Measurements from ENCODE around the gene KIRREL3. TPM values are rescaled to one million over a fixed set of nuclear protein-coding genes. Genes with fewer than 3 reads are reported as not detected.
"Not testable (repeated sequence)": the region's sequence is repeated elsewhere in the genome, so short reads cannot be mapped to it uniquely, and the experiment has no call there.

The KIRREL3 gene
- total RNA-seq, 1 donor = 0.10 TPM

DNA sequence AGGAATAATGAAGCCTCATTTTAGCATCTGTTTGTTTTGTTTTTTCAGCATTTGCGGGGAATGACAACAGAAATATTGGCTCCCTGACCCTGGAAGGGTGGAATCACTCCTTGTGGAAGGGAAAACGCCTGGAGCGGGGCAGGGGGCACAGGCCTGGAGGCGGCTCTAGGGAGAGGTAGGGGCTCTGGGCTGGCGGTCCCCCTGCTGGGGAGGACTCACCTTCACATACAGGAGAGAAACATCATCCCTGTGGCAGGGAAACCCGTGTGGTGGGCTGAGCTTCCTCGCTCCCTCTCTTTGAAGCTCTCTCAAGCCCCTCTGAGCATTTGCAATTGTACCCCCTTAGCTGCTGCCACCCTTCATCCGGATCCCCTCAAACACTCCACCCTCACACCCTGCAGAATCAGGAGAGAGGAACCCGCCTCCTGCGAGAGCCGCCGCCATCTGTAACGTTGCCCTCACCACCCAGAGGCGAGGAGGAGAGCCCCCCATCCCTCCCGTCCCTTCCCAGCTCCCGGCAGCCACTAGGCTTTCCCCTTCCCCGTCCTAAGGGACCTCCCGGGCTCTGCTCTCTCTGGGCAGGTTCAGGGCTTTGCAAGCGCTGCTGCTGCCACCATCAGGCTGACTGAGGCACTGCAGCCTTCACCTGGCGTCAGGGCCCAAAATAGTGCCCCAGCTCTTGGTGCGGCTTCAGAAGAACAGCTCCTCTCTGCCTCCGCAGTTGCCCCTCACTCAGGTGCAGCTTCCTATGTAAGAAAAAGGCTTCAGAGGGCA is 10.4 kb downstream of the KIRREL3 start:
- Histone ChIP-seq H3K4me1 (ENCODE audit: insufficient read depth, low read length) (no peaks in the 10 kb centered on the region), H3K4me3 (ENCODE audit: low read length) (no peak overlapping the region), H3K9me3 (ENCODE audit: low read depth, low read length) (no peaks in the 10 kb centered on the region), H3K27me3 (ENCODE audit: insufficient read depth, low read length) (no peaks in the 10 kb centered on the region)

GRCh38 chr11:126988655-126989054 is 11.9 kb downstream of the KIRREL3 start:
- H3K27me3 ChIP-seq (ENCODE audit: insufficient read depth, low read length) = no peaks in the 10 kb centered on the region
- no peaks in the 10 kb centered on the region for H3K9me3 ChIP-seq (ENCODE audit: low read depth, low read length)
- H3K4me3 ChIP-seq (ENCODE audit: low read length) = no peak overlapping the region
- H3K4me1 ChIP-seq (ENCODE audit: insufficient read depth, low read length) = no peaks in the 10 kb centered on the region

- no peak overlapping the region for H3K4me3 ChIP-seq (ENCODE audit: low read length)
- H3K4me1 ChIP-seq (ENCODE audit: insufficient read depth, low read length) = no peaks in the 10 kb centered on the region
- H3K27me3 ChIP-seq (ENCODE audit: insufficient read depth, low read length) = no peaks in the 10 kb centered on the region
- no peaks in the 10 kb centered on the region for H3K9me3 ChIP-seq (ENCODE audit: low read depth, low read length)
Observed at GRCh38 chr11:126981635-126982034, 18.9 kb downstream of the KIRREL3 start.

- Histone ChIP-seq H3K4me1 (ENCODE audit: insufficient read depth, low read length) (no peaks in the 10 kb centered on the region), H3K4me3 (ENCODE audit: low read length) (no peak overlapping the region), H3K9me3 (ENCODE audit: low read depth, low read length) (no peaks in the 10 kb centered on the region), H3K27me3 (ENCODE audit: insufficient read depth, low read length) (no peaks in the 10 kb centered on the region)
Observed at GRCh38 chr11:126978911-126979310, 21.7 kb downstream of the KIRREL3 start.

DNA sequence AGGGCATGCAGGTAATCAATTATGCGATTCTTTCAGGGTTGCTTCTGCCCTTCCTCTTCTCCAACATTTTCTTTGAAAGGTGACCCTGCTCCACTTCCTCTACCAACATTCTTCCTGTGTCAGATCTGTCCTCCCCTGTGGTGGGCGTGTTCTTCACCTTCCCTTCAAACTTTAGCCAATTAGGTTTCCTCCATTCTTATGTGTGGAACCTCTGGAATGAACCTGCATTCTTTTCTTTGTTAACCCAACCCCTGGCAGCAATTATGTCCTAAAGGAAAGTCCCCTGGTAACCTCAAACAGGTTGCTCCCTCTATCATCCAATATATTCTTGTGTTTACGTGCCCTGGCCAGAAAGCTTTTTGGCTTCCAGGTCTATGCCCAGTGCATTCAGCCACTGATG is 22.4 kb downstream of the KIRREL3 start:
- H3K27me3 ChIP-seq (ENCODE audit: insufficient read depth, low read length) = no peaks in the 10 kb centered on the region
- no peak overlapping the region for H3K4me3 ChIP-seq (ENCODE audit: low read length)
- no peaks in the 10 kb centered on the region for H3K4me1 ChIP-seq (ENCODE audit: insufficient read depth, low read length)
- no peaks in the 10 kb centered on the region for H3K9me3 ChIP-seq (ENCODE audit: low read depth, low read length)

- no peaks in the 10 kb centered on the region for H3K9me3 ChIP-seq (ENCODE audit: low read depth, low read length)
- H3K4me1 ChIP-seq (ENCODE audit: insufficient read depth, low read length) = no peaks in the 10 kb centered on the region
- H3K4me3 ChIP-seq (ENCODE audit: low read length) = no peak overlapping the region
- peaks cover 8% of the 10 kb centered on the region for H3K27me3 ChIP-seq (ENCODE audit: insufficient read depth, low read length)
Observed at GRCh38 chr11:126973051-126973450, 27.5 kb downstream of the KIRREL3 start.

- H3K9me3 ChIP-seq (ENCODE audit: low read depth, low read length) = no peaks in the 10 kb centered on the region
Observed at GRCh38 chr11:126971305-126971704, 29.3 kb downstream of the KIRREL3 start.

DNA sequence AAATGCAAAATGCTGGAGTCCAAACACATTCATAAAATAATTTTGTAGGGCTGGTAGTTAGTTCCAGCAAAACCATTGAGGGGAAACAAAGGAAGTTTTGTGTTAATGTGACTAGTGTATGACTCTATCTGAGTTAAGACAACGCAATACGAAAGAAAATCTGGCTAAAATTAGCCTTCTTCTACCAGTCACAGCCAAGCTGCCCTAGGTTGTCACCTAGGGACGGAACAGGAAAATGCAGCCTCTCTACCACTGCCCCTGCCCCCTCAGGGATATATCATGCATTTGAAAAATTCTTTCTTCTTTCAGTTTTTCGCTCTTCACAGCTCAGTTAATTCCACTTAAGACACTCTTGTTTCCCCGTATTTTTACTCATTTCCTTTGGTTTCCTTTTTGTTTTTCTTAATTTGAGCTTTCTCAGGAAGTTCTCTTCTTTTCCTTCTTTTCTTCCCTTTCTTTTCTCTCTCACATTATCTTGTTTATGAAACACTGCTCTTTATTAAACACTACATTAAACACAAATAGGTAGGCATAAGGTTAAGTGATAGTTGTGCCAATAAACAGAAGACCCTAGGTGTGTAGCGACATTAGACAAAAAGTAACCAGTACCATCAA is 30.6 kb downstream of the KIRREL3 start:
- Histone ChIP-seq H3K4me1 (ENCODE audit: insufficient read depth, low read length) (no peaks in the 10 kb centered on the region), H3K4me3 (ENCODE audit: low read length) (no peak overlapping the region), H3K27me3 (ENCODE audit: insufficient read depth, low read length) (peaks cover 8% of the 10 kb centered on the region), H3K9me3 (ENCODE audit: low read depth, low read length) (no peaks in the 10 kb centered on the region)

More at GRCh38 chr11:126971305-126971704, 29.3 kb downstream of the KIRREL3 start:
- no peaks in the 10 kb centered on the region for H3K4me1 ChIP-seq (ENCODE audit: insufficient read depth, low read length)
- H3K4me3 ChIP-seq (ENCODE audit: low read length) = no peak overlapping the region
- peaks cover 8% of the 10 kb centered on the region for H3K27me3 ChIP-seq (ENCODE audit: insufficient read depth, low read length)

DNA sequence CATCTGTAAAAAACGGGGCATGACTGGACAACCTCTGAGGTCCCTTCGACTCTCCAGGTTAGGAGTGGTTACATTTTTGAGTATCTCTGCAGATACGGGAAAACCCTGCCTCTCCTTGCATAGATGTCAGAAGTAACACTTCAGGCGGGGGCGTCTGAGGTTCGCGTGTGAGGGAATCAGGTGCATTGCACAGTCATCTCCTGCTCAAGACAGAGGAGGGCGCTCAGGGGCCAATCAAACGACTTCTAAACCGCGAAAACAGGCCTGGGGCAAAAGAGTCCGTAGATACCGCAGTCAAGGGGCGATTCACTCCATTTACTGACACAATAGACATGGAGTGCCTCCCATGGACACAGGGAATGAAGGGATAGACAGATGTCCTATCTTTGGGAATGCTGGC is 31.7 kb downstream of the KIRREL3 start:
- Histone ChIP-seq H3K27me3 (ENCODE audit: insufficient read depth, low read length) (peaks cover 8% of the 10 kb centered on the region), H3K9me3 (ENCODE audit: low read depth, low read length) (no peaks in the 10 kb centered on the region), H3K4me1 (ENCODE audit: insufficient read depth, low read length) (no peaks in the 10 kb centered on the region), H3K4me3 (ENCODE audit: low read length) (no peak overlapping the region)

- peaks cover 4% of the 10 kb centered on the region for H3K27me3 ChIP-seq (ENCODE audit: insufficient read depth, low read length)
- no peak overlapping the region for H3K4me3 ChIP-seq (ENCODE audit: low read length)
- H3K4me1 ChIP-seq (ENCODE audit: insufficient read depth, low read length) = no peaks in the 10 kb centered on the region
- H3K9me3 ChIP-seq (ENCODE audit: low read depth, low read length) = no peaks in the 10 kb centered on the region
Observed at GRCh38 chr11:126965331-126965730, 35.2 kb downstream of the KIRREL3 start.

DNA sequence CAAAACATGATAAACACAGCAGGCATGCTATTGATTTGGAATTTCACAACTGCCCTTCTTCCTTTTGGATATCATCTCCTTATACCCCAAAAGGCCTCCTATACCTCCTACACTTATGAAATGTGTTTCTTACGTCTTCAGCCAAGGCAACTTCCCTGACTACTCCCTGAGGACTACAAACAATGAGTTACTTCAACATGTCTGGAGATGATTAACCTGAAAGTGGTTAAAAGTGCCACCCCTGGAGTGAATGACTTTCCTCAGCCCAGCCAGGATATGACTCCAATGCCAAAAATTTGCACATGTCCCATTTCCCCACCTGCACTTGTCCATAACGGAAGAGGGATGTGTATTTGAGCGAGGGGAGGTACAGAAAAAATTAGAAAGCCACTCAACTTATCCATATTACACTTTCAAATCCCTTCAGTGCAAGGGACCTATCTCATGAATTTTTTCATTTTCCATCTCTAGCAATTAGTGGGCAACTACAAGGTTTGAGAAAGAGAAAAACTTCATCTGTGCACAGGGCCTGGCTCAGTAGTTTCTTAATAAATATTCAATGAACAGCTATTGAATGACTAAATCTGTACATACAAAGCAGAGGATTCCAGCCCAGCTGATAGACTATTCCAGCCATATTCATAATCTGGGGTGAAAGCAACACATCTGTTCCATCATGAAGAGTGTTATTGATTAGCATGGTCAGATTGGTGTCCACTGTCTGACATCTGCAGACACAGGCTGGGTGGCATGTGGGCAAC is 36.8 kb downstream of the KIRREL3 start:
- H3K9me3 ChIP-seq (ENCODE audit: low read depth, low read length) = no peaks in the 10 kb centered on the region
- no peaks in the 10 kb centered on the region for H3K4me1 ChIP-seq (ENCODE audit: insufficient read depth, low read length)
- H3K4me3 ChIP-seq (ENCODE audit: low read length) = no peak overlapping the region
- H3K27me3 ChIP-seq (ENCODE audit: insufficient read depth, low read length) = peaks cover 3% of the 10 kb centered on the region

DNA sequence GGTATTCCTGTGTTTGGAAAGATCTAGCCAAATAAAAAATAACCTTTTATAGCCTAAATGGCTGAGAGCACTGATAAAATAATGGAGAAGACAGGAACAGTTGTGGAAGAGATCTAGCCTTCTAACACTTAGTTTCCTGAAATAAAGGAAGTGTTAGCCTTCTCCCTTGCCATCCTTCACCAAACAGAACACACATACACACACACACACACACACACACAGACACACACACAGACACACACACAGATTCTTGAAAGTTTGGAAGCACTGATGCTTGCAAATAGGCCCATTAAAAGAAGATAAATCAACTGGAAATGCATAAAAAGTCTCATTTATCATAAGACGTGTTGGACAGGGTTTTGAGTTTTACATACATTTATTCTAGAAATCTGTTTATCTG is 37.5 kb downstream of the KIRREL3 start:
- H3K27me3 ChIP-seq (ENCODE audit: insufficient read depth, low read length) = no peaks in the 10 kb centered on the region
- H3K4me3 ChIP-seq (ENCODE audit: low read length) = no peak overlapping the region
- H3K9me3 ChIP-seq (ENCODE audit: low read depth, low read length) = no peaks in the 10 kb centered on the region
- H3K4me1 ChIP-seq (ENCODE audit: insufficient read depth, low read length) = no peaks in the 10 kb centered on the region

- Histone ChIP-seq H3K4me3 (ENCODE audit: low read length) (no peak overlapping the region), H3K9me3 (ENCODE audit: low read depth, low read length) (no peaks in the 10 kb centered on the region), H3K27me3 (ENCODE audit: insufficient read depth, low read length) (no peaks in the 10 kb centered on the region), H3K4me1 (ENCODE audit: insufficient read depth, low read length) (no peaks in the 10 kb centered on the region)
Observed at GRCh38 chr11:126959700-126960099, 40.9 kb downstream of the KIRREL3 start.

DNA sequence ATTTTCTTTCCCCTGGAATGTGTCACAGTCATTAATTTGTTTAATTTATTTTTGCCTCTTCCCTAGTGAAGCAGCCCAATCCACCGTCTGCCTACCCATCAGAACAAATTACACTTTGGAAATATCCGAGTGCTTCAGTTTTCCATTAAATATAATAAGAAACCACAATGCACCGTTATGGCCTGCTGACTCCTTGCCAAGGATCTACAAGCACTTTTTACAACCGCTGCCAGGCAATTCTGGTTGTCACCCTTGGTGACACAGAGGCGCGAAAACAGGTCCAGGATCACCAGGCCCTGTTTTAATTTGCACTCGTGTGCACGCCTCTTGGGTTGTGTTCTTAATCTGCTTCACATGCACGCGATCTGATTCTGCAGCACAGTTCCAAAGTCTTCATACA is 43.9 kb downstream of the KIRREL3 start:
- Histone ChIP-seq H3K4me3 (ENCODE audit: low read length) (no peak overlapping the region), H3K4me1 (ENCODE audit: insufficient read depth, low read length) (no peaks in the 10 kb centered on the region)

GRCh38 chr11:126952533-126952932 is 48.0 kb downstream of the KIRREL3 start:
- H3K9me3 ChIP-seq (ENCODE audit: low read depth, low read length); H3K4me1 ChIP-seq (ENCODE audit: insufficient read depth, low read length); H3K4me3 ChIP-seq (ENCODE audit: low read length); H3K27me3 ChIP-seq (ENCODE audit: insufficient read depth, low read length): not testable (repeated sequence)

More for the DNA sequence above, 43.9 kb downstream of the KIRREL3 start:
- no peaks in the 10 kb centered on the region for H3K9me3 ChIP-seq (ENCODE audit: low read depth, low read length)
- H3K27me3 ChIP-seq (ENCODE audit: insufficient read depth, low read length) = no peaks in the 10 kb centered on the region
